Bronchial epithelial cell (primary cell): ENCODE measurements around the gene CEACAM7. TPM values are rescaled to one million over a fixed set of nuclear protein-coding genes. Genes with fewer than 3 reads are reported as not detected.

ENCODE experiments used
- DNase-seq: peaks from one replicate; pipeline ENCODE4 v3.0.0-alpha.2; 2010; ENCODE audit warnings: low read depth
- FAIRE-seq: peaks from 2 replicates; lab custom pipeline; 2011; peaks lifted over from hg19 to GRCh38; lab: Jason Lieb, UNC
- H3K27me3 ChIP-seq: 2 replicates; pipeline ENCODE4 v1.5.1; 2011; ENCODE audit warnings: low read length; ENCODE audit not compliant: control insufficient read depth, insufficient read depth
- H3K36me3 ChIP-seq: 2 replicates; pipeline ENCODE4 v1.5.1; 2011; ENCODE audit warnings: low read length; ENCODE audit not compliant: control insufficient read depth, insufficient read depth
- H3K4me3 ChIP-seq: 2 replicates; pipeline ENCODE4 v1.5.1; 2011; ENCODE audit warnings: mild to moderate bottlenecking, low read depth, low read length, control low read depth
- CTCF ChIP-seq: IDR thresholded peaks from 2 replicates; pipeline ENCODE4 v1.5.1; 2011; ENCODE audit warnings: mild to moderate bottlenecking, moderate library complexity, low read length, control low read depth, inconsistent platforms; ENCODE audit not compliant: insufficient read depth, severe bottlenecking
- total RNA-seq: library from RNA; depleted of rRNA; stranded (reverse); fragments of >200 nt; gene quantifications from 2 replicates; pipeline ENCODE4 v1.2.1, GENCODE V29; 2014

CEACAM7 gene
- total RNA-seq, 1 donor from 2014 or later = 0.79 TPM

GRCh38 chr19:41699231-41699967 is 11.3 kb upstream of the CEACAM7 start:
- H3K27me3 ChIP-seq = no peaks in the 10 kb centered on the region
- no peak overlapping the region for H3K4me3 ChIP-seq
- no peak for TF ChIP-seq CTCF
- H3K36me3 ChIP-seq = no peaks in the 10 kb centered on the region
- peak; percentile 51 for DNase-seq
- FAIRE-seq = peak; percentile 82

- no peaks in the 10 kb centered on the region for H3K36me3 ChIP-seq
- no peak for TF ChIP-seq CTCF
- H3K27me3 ChIP-seq = no peaks in the 10 kb centered on the region
- no peak overlapping the region for H3K4me3 ChIP-seq
- DNase-seq (no peak), FAIRE-seq (no peak)
Measured at GRCh38 chr19:41698746-41699230, 10.7 kb upstream of the CEACAM7 start.

DNA sequence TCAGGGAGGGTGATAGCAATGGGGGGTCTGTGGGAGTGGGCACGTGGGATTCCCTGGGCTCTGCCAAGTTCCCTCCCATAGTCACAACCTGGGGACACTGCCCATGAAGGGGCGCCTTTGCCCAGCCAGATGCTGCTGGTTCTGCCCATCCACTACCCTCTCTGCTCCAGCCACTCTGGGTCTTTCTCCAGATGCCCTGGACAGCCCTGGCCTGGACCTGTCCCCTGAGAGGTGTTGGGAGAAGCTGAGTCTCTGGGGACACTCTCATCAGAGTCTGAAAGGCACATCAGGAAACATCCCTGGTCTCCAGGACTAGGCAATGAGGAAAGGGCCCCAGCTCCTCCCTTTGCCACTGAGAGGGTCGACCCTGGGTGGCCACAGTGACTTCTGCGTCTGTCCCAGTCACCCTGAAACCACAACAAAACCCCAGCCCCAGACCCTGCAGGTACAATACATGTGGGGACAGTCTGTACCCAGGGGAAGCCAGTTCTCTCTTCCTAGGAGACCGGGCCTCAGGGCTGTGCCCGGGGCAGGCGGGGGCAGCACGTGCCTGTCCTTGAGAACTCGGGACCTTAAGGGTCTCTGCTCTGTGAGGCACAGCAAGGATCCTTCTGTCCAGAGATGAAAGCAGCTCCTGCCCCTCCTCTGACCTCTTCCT is 9.3 kb upstream of the CEACAM7 start:
- DNase-seq = no peak
- H3K36me3 ChIP-seq = no peaks in the 10 kb centered on the region
- no peak overlapping the region for H3K4me3 ChIP-seq
- FAIRE-seq = no peak
- TF ChIP-seq CTCF = no peak
- H3K27me3 ChIP-seq = no peaks in the 10 kb centered on the region

DNA sequence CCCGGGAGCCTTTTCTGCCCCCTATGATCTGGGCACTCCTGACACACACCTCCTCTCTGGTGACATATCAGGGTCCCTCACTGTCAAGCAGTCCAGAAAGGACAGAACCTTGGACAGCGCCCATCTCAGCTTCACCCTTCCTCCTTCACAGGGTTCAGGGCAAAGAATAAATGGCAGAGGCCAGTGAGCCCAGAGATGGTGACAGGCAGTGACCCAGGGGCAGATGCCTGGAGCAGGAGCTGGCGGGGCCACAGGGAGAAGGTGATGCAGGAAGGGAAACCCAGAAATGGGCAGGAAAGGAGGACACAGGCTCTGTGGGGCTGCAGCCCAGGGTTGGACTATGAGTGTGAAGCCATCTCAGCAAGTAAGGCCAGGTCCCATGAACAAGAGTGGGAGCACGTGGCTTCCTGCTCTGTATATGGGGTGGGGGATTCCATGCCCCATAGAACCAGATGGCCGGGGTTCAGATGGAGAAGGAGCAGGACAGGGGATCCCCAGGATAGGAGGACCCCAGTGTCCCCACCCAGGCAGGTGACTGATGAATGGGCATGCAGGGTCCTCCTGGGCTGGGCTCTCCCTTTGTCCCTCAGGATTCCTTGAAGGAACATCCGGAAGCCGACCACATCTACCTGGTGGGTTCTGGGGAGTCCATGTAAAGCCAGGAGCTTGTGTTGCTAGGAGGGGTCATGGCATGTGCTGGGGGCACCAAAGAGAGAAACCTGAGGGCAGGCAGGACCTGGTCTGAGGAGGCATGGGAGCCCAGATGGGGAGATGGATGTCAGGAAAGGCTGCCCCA is 8.5 kb upstream of the CEACAM7 start:
- TF ChIP-seq CTCF = no peak
- Histone ChIP-seq H3K27me3 (no peaks in the 10 kb centered on the region), H3K4me3 (no peak overlapping the region), H3K36me3 (no peaks in the 10 kb centered on the region)
- FAIRE-seq (no peak), DNase-seq (no peak)

DNA sequence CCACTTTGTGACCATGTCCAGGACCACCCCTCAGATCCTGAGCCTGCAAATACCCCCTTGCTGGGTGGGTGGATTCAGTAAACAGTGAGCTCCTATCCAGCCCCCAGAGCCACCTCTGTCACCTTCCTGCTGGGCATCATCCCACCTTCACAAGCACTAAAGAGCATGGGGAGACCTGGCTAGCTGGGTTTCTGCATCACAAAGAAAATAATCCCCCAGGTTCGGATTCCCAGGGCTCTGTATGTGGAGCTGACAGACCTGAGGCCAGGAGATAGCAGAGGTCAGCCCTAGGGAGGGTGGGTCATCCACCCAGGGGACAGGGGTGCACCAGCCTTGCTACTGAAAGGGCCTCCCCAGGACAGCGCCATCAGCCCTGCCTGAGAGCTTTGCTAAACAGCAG is 7.7 kb upstream of the CEACAM7 start:
- DNase-seq (no peak), FAIRE-seq (peak; percentile 60)
- Histone ChIP-seq H3K4me3 (no peak overlapping the region), H3K27me3 (no peaks in the 10 kb centered on the region), H3K36me3 (no peaks in the 10 kb centered on the region)
- TF ChIP-seq CTCF = no peak
